ENCODE data around the gene VOPP1.

VOPP1 gene

GRCh38 chr7:55448526-55448925 is 123.8 kb downstream of the VOPP1 start:
- Mint-ChIP-seq H3K4me1 (peaks cover 9% of the 10 kb centered on the region), H3K36me3 (peaks cover 6% of the 10 kb centered on the region), H3K4me3 (no peak overlapping the region), H3K9me3 (no peaks in the 10 kb centered on the region), H3K27ac (no peak overlapping the region)
- DNase-seq (ENCODE audit: low spot score in 2 of 2) (peak in 1 of 2 donors; percentile 23), ATAC-seq (no peak)

- Mint-ChIP-seq H3K4me1 (peaks cover 9% of the 10 kb centered on the region), H3K27ac (no peak overlapping the region), H3K4me3 (no peak overlapping the region), H3K9me3 (no peaks in the 10 kb centered on the region), H3K36me3 (peaks cover 4% of the 10 kb centered on the region)
- no peak for DNase-seq (ENCODE audit: low spot score in 2 of 2)
- ATAC-seq: no peak
Observed at GRCh38 chr7:55444786-55445185, 127.5 kb downstream of the VOPP1 start.

- DNase-seq (ENCODE audit: low spot score in 2 of 2) (no peak), ATAC-seq (no peak)
- peaks cover 21% of the 10 kb centered on the region for H3K4me1 Mint-ChIP-seq
- no peaks in the 10 kb centered on the region for H3K9me3 Mint-ChIP-seq
- no peak overlapping the region for H3K27ac Mint-ChIP-seq
- H3K36me3 Mint-ChIP-seq: no peaks in the 10 kb centered on the region
- H3K4me3 Mint-ChIP-seq: no peak overlapping the region
Observed at GRCh38 chr7:55441774-55442522, 130.4 kb downstream of the VOPP1 start.

GRCh38 chr7:55441002-55441401 is 131.3 kb downstream of the VOPP1 start:
- no peak overlapping the region for H3K27ac Mint-ChIP-seq
- DNase-seq (ENCODE audit: low spot score in 2 of 2) (peak in 1 of 2 donors; percentile 25), ATAC-seq (no peak)
- H3K4me1 Mint-ChIP-seq: peaks cover 21% of the 10 kb centered on the region
- H3K9me3 Mint-ChIP-seq: no peaks in the 10 kb centered on the region
- H3K4me3 Mint-ChIP-seq: no peak overlapping the region
- no peaks in the 10 kb centered on the region for H3K36me3 Mint-ChIP-seq

- peak; percentile 16 for ATAC-seq
- H3K4me3 Mint-ChIP-seq: no peak overlapping the region
Observed at GRCh38 chr7:55440040-55440690, 132.1 kb downstream of the VOPP1 start.

GRCh38 chr7:55439627-55440026 is 132.7 kb downstream of the VOPP1 start:
- DNase-seq (ENCODE audit: low spot score in 2 of 2) (no peak), ATAC-seq (no peak)
- H3K27ac Mint-ChIP-seq: no peak overlapping the region
- H3K4me3 Mint-ChIP-seq: no peak overlapping the region
- peaks cover 12% of the 10 kb centered on the region for H3K4me1 Mint-ChIP-seq
- H3K36me3 Mint-ChIP-seq: peaks cover 4% of the 10 kb centered on the region
- no peaks in the 10 kb centered on the region for H3K9me3 Mint-ChIP-seq

More at GRCh38 chr7:55440040-55440690, 132.1 kb downstream of the VOPP1 start:
- Mint-ChIP-seq H3K4me1 (peaks cover 16% of the 10 kb centered on the region), H3K36me3 (peaks cover 4% of the 10 kb centered on the region), H3K27ac (no peak overlapping the region), H3K9me3 (no peaks in the 10 kb centered on the region)
- DNase-seq (ENCODE audit: low spot score in 2 of 2): peak in 1 of 2 donors; percentile 45

GRCh38 chr7:55438757-55439525 is 133.4 kb downstream of the VOPP1 start:
- no peak for ATAC-seq
- H3K36me3 Mint-ChIP-seq: peaks cover 4% of the 10 kb centered on the region
- no peak overlapping the region for H3K4me3 Mint-ChIP-seq
- H3K9me3 Mint-ChIP-seq: no peaks in the 10 kb centered on the region
- no peak overlapping the region for H3K27ac Mint-ChIP-seq
- H3K4me1 Mint-ChIP-seq: peaks cover 12% of the 10 kb centered on the region
- DNase-seq (ENCODE audit: low spot score in 2 of 2): peak in 1 of 2 donors; percentile 34

- DNase-seq (ENCODE audit: low spot score in 2 of 2) (peak in 1 of 2 donors; percentile 45), ATAC-seq (no peak)
Observed at GRCh38 chr7:55438085-55438756, 134.1 kb downstream of the VOPP1 start.

GRCh38 chr7:55437375-55437774 is 134.9 kb downstream of the VOPP1 start:
- no peak overlapping the region for H3K27ac Mint-ChIP-seq
- no peak for ATAC-seq
- H3K36me3 Mint-ChIP-seq: peaks cover 4% of the 10 kb centered on the region
- no peak for DNase-seq (ENCODE audit: low spot score in 2 of 2)
- no peaks in the 10 kb centered on the region for H3K9me3 Mint-ChIP-seq
- no peak overlapping the region for H3K4me3 Mint-ChIP-seq
- H3K4me1 Mint-ChIP-seq: peaks cover 12% of the 10 kb centered on the region

More at GRCh38 chr7:55438085-55438756, 134.1 kb downstream of the VOPP1 start:
- H3K4me1 Mint-ChIP-seq: peaks cover 12% of the 10 kb centered on the region
- H3K27ac Mint-ChIP-seq: no peak overlapping the region
- no peaks in the 10 kb centered on the region for H3K9me3 Mint-ChIP-seq
- peaks cover 4% of the 10 kb centered on the region for H3K36me3 Mint-ChIP-seq
- H3K4me3 Mint-ChIP-seq: no peak overlapping the region

- no peak overlapping the region for H3K4me3 Mint-ChIP-seq
- DNase-seq (ENCODE audit: low spot score in 2 of 2) (peak in 1 of 2 donors; percentile 22), ATAC-seq (no peak)
- H3K36me3 Mint-ChIP-seq: peaks cover 4% of the 10 kb centered on the region
- H3K9me3 Mint-ChIP-seq: no peaks in the 10 kb centered on the region
- H3K4me1 Mint-ChIP-seq: peaks cover 12% of the 10 kb centered on the region
- no peak overlapping the region for H3K27ac Mint-ChIP-seq
Observed at GRCh38 chr7:55436457-55436856, 135.8 kb downstream of the VOPP1 start.

GRCh38 chr7:55435466-55435865 is 136.8 kb downstream of the VOPP1 start:
- ATAC-seq (no peak), DNase-seq (ENCODE audit: low spot score in 2 of 2) (peak in 1 of 2 donors; percentile 44)
- Mint-ChIP-seq H3K9me3 (no peaks in the 10 kb centered on the region), H3K27ac (no peak overlapping the region), H3K36me3 (peaks cover 4% of the 10 kb centered on the region), H3K4me1 (peaks cover 12% of the 10 kb centered on the region), H3K4me3 (no peak overlapping the region)

GRCh38 chr7:55432939-55433784 is 139.1 kb downstream of the VOPP1 start:
- Mint-ChIP-seq H3K4me1 (no peaks in the 10 kb centered on the region), H3K9me3 (no peaks in the 10 kb centered on the region), H3K36me3 (peaks cover 4% of the 10 kb centered on the region), H3K27ac (peak overlapping the region; percentile 7), H3K4me3 (no peak overlapping the region)
- peak; percentile 54 for ATAC-seq
- peak in 1 of 2 donors; percentile 47 for DNase-seq (ENCODE audit: low spot score in 2 of 2)

- Mint-ChIP-seq H3K27ac (no peak overlapping the region), H3K9me3 (no peaks in the 10 kb centered on the region), H3K4me1 (peaks cover 3% of the 10 kb centered on the region), H3K4me3 (no peak overlapping the region), H3K36me3 (peaks cover 4% of the 10 kb centered on the region)
- DNase-seq (ENCODE audit: low spot score in 2 of 2) (peak in 1 of 2 donors; percentile 38), ATAC-seq (no peak)
Observed at GRCh38 chr7:55432506-55432905, 139.8 kb downstream of the VOPP1 start.

- peaks cover 4% of the 10 kb centered on the region for H3K36me3 Mint-ChIP-seq
- H3K27ac Mint-ChIP-seq: no peak overlapping the region
- H3K4me1 Mint-ChIP-seq: peaks cover 9% of the 10 kb centered on the region
- no peak for ATAC-seq
- H3K4me3 Mint-ChIP-seq: no peak overlapping the region
- no peak for DNase-seq (ENCODE audit: low spot score in 2 of 2)
- no peaks in the 10 kb centered on the region for H3K9me3 Mint-ChIP-seq
Observed at GRCh38 chr7:55431898-55432297, 140.4 kb downstream of the VOPP1 start.
